Neural progenitor cell (in vitro differentiated cells): ENCODE measurements around the gene EYA4. TPM values are rescaled to one million over a fixed set of nuclear protein-coding genes. Genes with fewer than 3 reads are reported as not detected.

Experiments used
- DNase-seq: peaks from one replicate; pipeline ENCODE4 v3.0.0-alpha.2; 2016; ENCODE audit warnings: low spot score
- H2AFZ ChIP-seq: fragments of 200-600 bp; sonication (generic); replicated peaks from 2 replicates; pipeline ENCODE4 v1.6.1; 2016; ENCODE audit warnings: antibody characterized with exemption
- H3F3A ChIP-seq: fragments of 200-600 bp; sonication (generic); 2 replicates; pipeline ENCODE4 v1.6.1; 2016; ENCODE audit warnings: antibody characterized with exemption, low read depth
- H3K27ac ChIP-seq: fragments of 200-600 bp; sonication (generic); 2 replicates; pipeline ENCODE4 v1.5.1; 2016; ENCODE audit warnings: mild to moderate bottlenecking
- H3K27me3 ChIP-seq: fragments of 200-600 bp; sonication (generic); 2 replicates; pipeline ENCODE4 v1.6.1; 2016; ENCODE audit warnings: mild to moderate bottlenecking, moderate library complexity
- H3K36me3 ChIP-seq: fragments of 200-600 bp; sonication (generic); 2 replicates; pipeline ENCODE4 v1.5.1; 2016
- H3K4me1 ChIP-seq: fragments of 200-600 bp; sonication (generic); 2 replicates; pipeline ENCODE4 v1.6.1; 2016; ENCODE audit warnings: mixed run types
- H3K4me2 ChIP-seq: fragments of 200-600 bp; sonication (generic); 2 replicates; pipeline ENCODE4 v1.6.1; 2016
- H3K4me3 ChIP-seq: fragments of 200-600 bp; sonication (generic); 2 replicates; pipeline ENCODE4 v1.5.1; 2016
- H3K79me2 ChIP-seq: fragments of 200-600 bp; sonication (generic); 2 replicates; pipeline ENCODE4 v1.6.1; 2016; ENCODE audit warnings: low read depth
- H3K9ac ChIP-seq: fragments of 200-600 bp; sonication (generic); 2 replicates; pipeline ENCODE4 v1.6.1; 2016
- H3K9me3 ChIP-seq: fragments of 200-600 bp; sonication (generic); 2 replicates; pipeline ENCODE4 v1.5.1; 2016; ENCODE audit warnings: low read depth
- H4K20me1 ChIP-seq: fragments of 200-600 bp; sonication (generic); 2 replicates; pipeline ENCODE4 v1.6.1; 2016; ENCODE audit warnings: low read depth
- H3K27ac Mint-ChIP-seq: 3 replicates; pipeline ENCODE4 v1.8.0; 2021; ENCODE audit warnings: mixed read lengths
- H3K27me3 Mint-ChIP-seq: 2 replicates; pipeline ENCODE4 v1.8.0; 2022; ENCODE audit warnings: low read depth, mild to moderate bottlenecking, inconsistent platforms, moderate library complexity, mixed read lengths; ENCODE audit not compliant: insufficient read depth
- H3K36me3 Mint-ChIP-seq: 3 replicates; pipeline ENCODE4 v1.8.0; 2021; ENCODE audit warnings: mixed read lengths
- H3K4me1 Mint-ChIP-seq: 3 replicates; pipeline ENCODE4 v1.8.0; 2021; ENCODE audit warnings: mixed read lengths
- H3K4me3 Mint-ChIP-seq: 3 replicates; pipeline ENCODE4 v1.8.0; 2021; ENCODE audit warnings: mild to moderate bottlenecking, moderate library complexity, mixed read lengths
- H3K9me3 Mint-ChIP-seq: 3 replicates; pipeline ENCODE4 v1.8.0; 2020; ENCODE audit warnings: mixed read lengths
- CTCF ChIP-seq: fragments of 200-600 bp; sonication (generic); IDR thresholded peaks from 2 replicates; pipeline ENCODE4 v1.5.1; 2017; ENCODE audit warnings: antibody characterized with exemption, mild to moderate bottlenecking
- EZH2 ChIP-seq: fragments of 200-600 bp; sonication (generic); IDR thresholded peaks from 2 replicates; pipeline ENCODE4 v1.6.1; 2017; ENCODE audit warnings: antibody characterized with exemption, mild to moderate bottlenecking, moderate library complexity
- EZH2phosphoT487 ChIP-seq: fragments of 200-600 bp; sonication (generic); IDR thresholded peaks from 2 replicates; pipeline ENCODE4 v1.6.1; 2017; ENCODE audit warnings: antibody characterized with exemption
- total RNA-seq: library from RNA; depleted of rRNA; stranded (reverse); fragments of >200 nt; gene quantifications from 2 replicates; pipeline ENCODE4 v1.2.3, GENCODE V29; 2015; ENCODE audit warnings: low replicate concordance

Gene EYA4
- total RNA-seq, 1 donor from 2014 or later: 2.4 TPM

- Histone ChIP-seq H3K9me3 (no peaks in the 10 kb centered on the region), H2AFZ (no peak overlapping the region), H4K20me1 (no peaks in the 10 kb centered on the region), H3K36me3 (no peaks in the 10 kb centered on the region), H3K27ac (no peak overlapping the region), H3K27me3 (no peaks in the 10 kb centered on the region), H3K79me2 (no peaks in the 10 kb centered on the region), H3F3A (no peaks in the 10 kb centered on the region), H3K4me2 (no peak overlapping the region), H3K9ac (no peak overlapping the region), H3K4me3 (no peak overlapping the region), H3K4me1 (no peaks in the 10 kb centered on the region)
- TF ChIP-seq CTCF: no peak
- no peak for TF ChIP-seq EZH2
- TF ChIP-seq EZH2phosphoT487: no peak
- Mint-ChIP-seq H3K36me3 (no peaks in the 10 kb centered on the region), H3K27ac (no peak overlapping the region), H3K4me1 (peaks cover 11% of the 10 kb centered on the region), H3K27me3 (no peaks in the 10 kb centered on the region), H3K4me3 (no peak overlapping the region), H3K9me3 (peaks cover 2% of the 10 kb centered on the region)
- no peak for DNase-seq
Observed at GRCh38 chr6:133359760-133360159, 118.6 kb downstream of the EYA4 start.

GRCh38 chr6:133360194-133360593 lies 119.0 kb downstream of the EYA4 start:
- H3K9me3 Mint-ChIP-seq: peaks cover 2% of the 10 kb centered on the region
- DNase-seq: no peak
- no peak overlapping the region for H3K4me2 ChIP-seq
- no peaks in the 10 kb centered on the region for H3K4me1 ChIP-seq
- H3K27ac Mint-ChIP-seq: no peak overlapping the region
- no peak overlapping the region for H2AFZ ChIP-seq
- no peaks in the 10 kb centered on the region for H3K9me3 ChIP-seq
- H3K27me3 Mint-ChIP-seq: no peaks in the 10 kb centered on the region
- H3K9ac ChIP-seq: no peak overlapping the region
- H3K36me3 Mint-ChIP-seq: no peaks in the 10 kb centered on the region
- H3K27ac ChIP-seq: no peak overlapping the region
- no peaks in the 10 kb centered on the region for H3K36me3 ChIP-seq
- TF ChIP-seq CTCF: no peak
- TF ChIP-seq EZH2: no peak
- TF ChIP-seq EZH2phosphoT487: no peak
- no peaks in the 10 kb centered on the region for H4K20me1 ChIP-seq
- no peaks in the 10 kb centered on the region for H3K79me2 ChIP-seq
- no peak overlapping the region for H3K4me3 Mint-ChIP-seq
- peaks cover 11% of the 10 kb centered on the region for H3K4me1 Mint-ChIP-seq
- no peak overlapping the region for H3K4me3 ChIP-seq
- no peaks in the 10 kb centered on the region for H3K27me3 ChIP-seq
- no peaks in the 10 kb centered on the region for H3F3A ChIP-seq

- TF ChIP-seq CTCF (no peak), EZH2phosphoT487 (no peak), EZH2 (no peak)
- no peak overlapping the region for H3K27ac ChIP-seq
- H3K4me3 ChIP-seq: no peak overlapping the region
- H3K9me3 Mint-ChIP-seq: no peaks in the 10 kb centered on the region
- H3F3A ChIP-seq: no peaks in the 10 kb centered on the region
- no peak overlapping the region for H2AFZ ChIP-seq
- no peak overlapping the region for H3K4me3 Mint-ChIP-seq
- no peaks in the 10 kb centered on the region for H4K20me1 ChIP-seq
- no peak for DNase-seq
- no peak overlapping the region for H3K4me2 ChIP-seq
- H3K4me1 ChIP-seq: no peaks in the 10 kb centered on the region
- H3K4me1 Mint-ChIP-seq: peaks cover 11% of the 10 kb centered on the region
- no peaks in the 10 kb centered on the region for H3K36me3 Mint-ChIP-seq
- no peak overlapping the region for H3K9ac ChIP-seq
- no peaks in the 10 kb centered on the region for H3K79me2 ChIP-seq
- no peaks in the 10 kb centered on the region for H3K27me3 ChIP-seq
- no peak overlapping the region for H3K27ac Mint-ChIP-seq
- H3K36me3 ChIP-seq: no peaks in the 10 kb centered on the region
- H3K9me3 ChIP-seq: no peaks in the 10 kb centered on the region
- no peaks in the 10 kb centered on the region for H3K27me3 Mint-ChIP-seq
Observed at GRCh38 chr6:133362813-133363212, 121.7 kb downstream of the EYA4 start.

- Histone ChIP-seq H4K20me1 (no peaks in the 10 kb centered on the region), H3K27ac (no peak overlapping the region), H3F3A (peaks cover 4% of the 10 kb centered on the region), H3K79me2 (no peaks in the 10 kb centered on the region), H3K9me3 (no peaks in the 10 kb centered on the region), H3K4me1 (peaks cover 4% of the 10 kb centered on the region), H3K4me2 (no peak overlapping the region), H3K4me3 (no peak overlapping the region), H3K27me3 (no peaks in the 10 kb centered on the region), H3K9ac (no peak overlapping the region), H3K36me3 (no peaks in the 10 kb centered on the region), H2AFZ (no peak overlapping the region)
- no peaks in the 10 kb centered on the region for H3K9me3 Mint-ChIP-seq
- peaks cover 5% of the 10 kb centered on the region for H3K4me1 Mint-ChIP-seq
- H3K4me3 Mint-ChIP-seq: no peak overlapping the region
- H3K27me3 Mint-ChIP-seq: no peaks in the 10 kb centered on the region
- H3K27ac Mint-ChIP-seq: no peak overlapping the region
- no peaks in the 10 kb centered on the region for H3K36me3 Mint-ChIP-seq
- DNase-seq: peak; percentile 19
- no peak for TF ChIP-seq CTCF
- TF ChIP-seq EZH2: no peak
- TF ChIP-seq EZH2phosphoT487: no peak
Observed at GRCh38 chr6:133368664-133369063, 127.5 kb downstream of the EYA4 start.
